T-cell (primary cell): ENCODE results near the gene SNX32. TPM values are rescaled to one million over a fixed set of nuclear protein-coding genes. Genes with fewer than 3 reads are reported as not detected.

Source experiments
- ATAC-seq, 4 experiments: fragments of 200-7000 bp in 3 of 4; fragments of 150-1000 bp in 1 of 4; cut with Tn5 transposase; replicated peaks in 1 of 4; 1 replicate in 3 of 4; 2 replicates in 1 of 4; pipeline ENCODE4 v1.10.0; 2021; ENCODE audit warnings: moderate library complexity in 3 of 4, mild to moderate bottlenecking in 2 of 4, moderate number of reproducible peaks in 1 of 4
- CTCF ChIA-PET, 2 donors: fragments of 300-600 bp; sonication (Branson Sonifier 250); formaldehyde crosslinking; loops; one replicate each; lab custom pipeline; 2022; ENCODE audit warnings: antibody characterized with exemption in 2 of 2; lab: Charles Lee
- POLR2A ChIA-PET, 2 donors: fragments of 300-600 bp; sonication (Branson Sonifier 250); formaldehyde crosslinking; loops; one replicate each; lab custom pipeline; 2022; ENCODE audit warnings: antibody characterized with exemption in 2 of 2; lab: Charles Lee
- DNase-seq, 35 experiments: peaks; one replicate each; pipeline versions ENCODE4 v3.0.0 to v3.0.0-alpha.2; 2013 to 2023
- H3K27ac ChIP-seq: one replicate; pipeline ENCODE4 v1.5.1; 2013; ENCODE audit warnings: low read length
- H3K27me3 ChIP-seq, 2 experiments: replicated peaks in 1 of 2; 1 replicate in 1 of 2; 2 replicates in 1 of 2; pipeline versions ENCODE4 v1.6.1 to v1.7.0; 2013; ENCODE audit warnings: low read length in 1 of 2, mixed read lengths in 1 of 2; ENCODE audit not compliant: control insufficient read depth in 2 of 2, insufficient read depth in 2 of 2; ENCODE audit errors: extremely low read depth in 1 of 2
- H3K36me3 ChIP-seq, 2 donors: 1 replicate in 1 of 2; 2 replicates in 1 of 2; pipeline versions ENCODE4 v1.6.1 to v1.7.0; 2013; ENCODE audit warnings: low read length in 1 of 2; ENCODE audit not compliant: control insufficient read depth in 2 of 2, insufficient read depth in 1 of 2; ENCODE audit errors: extremely low read depth in 1 of 2
- H3K4me1 ChIP-seq, 2 experiments: 1 replicate in 1 of 2; 2 replicates in 1 of 2; pipeline versions ENCODE4 v1.6.1 to v1.7.0; 2013; ENCODE audit warnings: low read length in 2 of 2, mixed read lengths in 1 of 2; ENCODE audit not compliant: insufficient read depth in 2 of 2, control insufficient read depth in 1 of 2; ENCODE audit errors: extremely low read depth in 1 of 2
- H3K4me3 ChIP-seq, 2 donors: 1 replicate in 1 of 2; 2 replicates in 1 of 2; pipeline versions ENCODE4 v1.5.1 to v1.7.0; 2013; ENCODE audit warnings: mild to moderate bottlenecking in 2 of 2, low read length in 1 of 2, moderate library complexity in 1 of 2; ENCODE audit not compliant: control insufficient read depth in 1 of 2; ENCODE audit errors: extremely low read depth in 1 of 2
- H3K9me3 ChIP-seq: 2 replicates; pipeline ENCODE4 v1.7.0; 2013
- H3K27ac Mint-ChIP-seq, 2 donors: one replicate each; pipeline ENCODE4 v1.8.0; 2020 to 2021; ENCODE audit warnings: mild to moderate bottlenecking in 2 of 2, mixed read lengths in 2 of 2
- H3K27me3 Mint-ChIP-seq, 2 donors: one replicate each; pipeline ENCODE4 v1.8.0; 2021 to 2022; ENCODE audit warnings: mixed read lengths in 2 of 2
- H3K36me3 Mint-ChIP-seq: one replicate; pipeline ENCODE4 v1.8.0; 2021; ENCODE audit warnings: mixed read lengths
- H3K4me1 Mint-ChIP-seq, 3 donors: one replicate each; pipeline ENCODE4 v1.8.0; 2020 to 2022; ENCODE audit warnings: mixed read lengths in 3 of 3, mild to moderate bottlenecking in 1 of 3
- H3K4me3 Mint-ChIP-seq, 3 donors: one replicate each; pipeline ENCODE4 v1.8.0; 2020 to 2022; ENCODE audit warnings: mild to moderate bottlenecking in 3 of 3, mixed read lengths in 3 of 3, moderate library complexity in 3 of 3
- H3K9me3 Mint-ChIP-seq, 3 donors: one replicate each; pipeline ENCODE4 v1.8.0; 2020 to 2022; ENCODE audit warnings: mixed read lengths in 3 of 3
- WGBS: methylation state at CpG from one replicate; pipeline ENCODE4 v1.1.5; 2013; ENCODE audit warnings: missing lambda C conversion rate; ENCODE audit not compliant: insufficient coverage; 5-methylcytosine and 5-hydroxymethylcytosine counted together
- total RNA-seq, 35 experiments: library from RNA in 6 of 35; stranded (reverse) in 6 of 35; fragments of 120-200 nt in 1 of 35; gene quantifications; one replicate each; pipeline versions ENCODE4 v1.2.1 to v1.2.4 and lab custom pipeline; 2013 to 2026

The SNX32 gene
- total RNA-seq, 5 donors from 2014 or later (not counting 1 experiment from before 2014, with no cell fraction given), result 0.26 to 1.4 (median 1.2) TPM

DNA sequence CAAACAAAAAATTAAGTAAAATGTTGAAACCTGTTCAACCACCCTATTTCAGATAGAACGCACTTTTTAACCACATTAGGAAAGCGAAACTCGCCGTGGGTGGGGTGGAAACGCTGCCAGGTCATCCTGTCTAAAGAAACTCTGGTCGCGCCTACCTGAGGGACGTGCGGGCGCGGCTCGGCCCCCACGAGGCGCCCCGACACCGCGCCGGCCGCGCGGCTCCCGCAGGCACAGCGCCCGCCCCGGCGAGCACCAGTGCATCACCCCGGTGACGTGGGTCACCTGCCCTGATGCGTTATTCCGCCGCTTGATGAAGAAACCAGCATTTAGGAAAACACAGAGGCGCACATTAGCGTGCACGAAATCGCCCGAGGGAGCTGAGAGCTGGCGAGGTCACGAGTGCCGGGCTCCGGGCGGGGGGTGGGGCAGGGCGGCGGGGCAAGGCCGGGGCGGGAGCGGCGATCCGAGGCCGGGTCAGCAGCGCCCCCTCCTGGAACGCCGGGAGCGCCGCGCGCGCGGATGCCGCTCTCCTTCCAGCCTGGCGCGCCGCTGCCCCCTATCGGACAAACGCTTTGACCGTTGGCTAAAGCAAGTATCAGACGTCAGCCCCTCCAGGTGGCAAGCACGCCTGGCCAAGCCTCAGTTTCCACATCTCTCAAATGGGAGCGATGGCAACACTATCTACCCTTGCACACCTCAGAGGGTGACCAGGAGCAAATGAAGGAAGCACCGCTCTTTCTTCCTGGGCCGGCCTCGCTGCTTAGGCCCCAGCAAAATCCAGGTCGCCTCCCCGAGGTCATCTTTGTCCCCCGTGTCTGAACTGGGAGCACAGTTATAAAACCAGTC lies 15.7 kb upstream of the SNX32 start:
- H3K4me1 Mint-ChIP-seq, result peaks cover 12 to 17% (median 16%) of the 10 kb centered on the region in 3 donors
- Histone ChIP-seq H3K27ac (peak overlapping the region; percentile 51), H3K4me3 (peak overlapping the region; percentile 46 to 71), H3K36me3 (no peaks in the 10 kb centered on the region), H3K27me3 (peaks cover 0 to 8% of the 10 kb centered on the region in 2 experiments), H3K9me3 (no peaks in the 10 kb centered on the region), H3K4me1 (peaks cover 2 to 15% of the 10 kb centered on the region in 2 experiments)
- H3K27me3 Mint-ChIP-seq, result no peaks in the 10 kb centered on the region
- ChIA-PET CTCF (interaction anchor here (0.6 to 3.0 kb wide), 23 partner anchors 9 to 707 kb away, joined by 3 to 20 read pairs (median 5); partner anchors contain the start of genes AP5B1 (in 1 of the 2), FIBP (in 1 of the 2), KAT5 (in 1 of the 2) and RNASEH2C (in 1 of the 2)), POLR2A (no interaction called here)
- peak overlapping the region; percentile 66 to 72 for H3K27ac Mint-ChIP-seq
- peak overlapping the region; percentile 72 to 82 (median 81) for H3K4me3 Mint-ChIP-seq
- no peaks in the 10 kb centered on the region for H3K9me3 Mint-ChIP-seq
- DNase-seq (peak; percentile 68 to 97 (median 89)), ATAC-seq (peak; percentile 93 to 99 (median 96))
- H3K36me3 Mint-ChIP-seq, result no peaks in the 10 kb centered on the region
- 4% methylated on average over 70 of the region's 74 CpGs for WGBS

GRCh38 chr11:65821107-65821506 lies 12.7 kb upstream of the SNX32 start:
- Mint-ChIP-seq H3K4me3 (no peak overlapping the region), H3K4me1 (peaks cover 12 to 17% (median 16%) of the 10 kb centered on the region in 3 donors)
- CTCF ChIA-PET, result no interaction called here

DNA sequence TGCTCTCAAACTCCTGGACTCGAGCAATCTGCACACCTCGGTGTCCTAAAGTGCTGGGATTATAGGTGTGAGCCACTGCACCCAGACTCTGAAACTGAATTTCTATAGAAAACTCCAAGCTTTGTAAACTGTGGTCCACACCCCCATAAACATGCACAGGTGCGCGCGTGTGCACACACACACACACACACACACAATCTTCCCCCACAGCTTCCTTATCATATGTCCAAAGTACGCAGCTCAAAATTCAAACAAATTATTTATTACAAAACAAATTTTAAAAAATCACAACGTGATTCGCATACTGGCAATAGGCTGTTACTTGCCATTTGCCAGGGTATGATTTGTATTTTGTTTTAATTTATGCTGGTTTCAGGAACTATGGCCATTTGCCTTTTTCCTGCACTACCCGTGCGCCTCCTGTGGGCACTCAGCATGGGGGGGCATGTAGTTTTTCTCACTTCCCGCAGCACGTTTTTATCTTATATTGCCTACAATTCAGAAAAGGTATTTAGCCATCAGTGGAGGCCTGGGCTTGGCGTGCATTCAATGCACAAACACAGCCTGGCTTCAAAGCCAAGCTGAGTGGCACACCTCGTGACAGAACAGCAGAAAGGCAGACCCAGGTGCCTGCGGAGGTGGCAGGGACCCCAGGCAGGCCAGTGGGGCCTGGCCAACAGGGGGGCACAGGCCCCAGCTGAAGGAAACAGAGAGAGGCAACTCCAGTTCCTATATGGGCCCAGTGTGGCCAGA lies 10.8 kb upstream of the SNX32 start:
- Histone ChIP-seq H3K27me3 (peaks cover 0 to 9% of the 10 kb centered on the region in 2 experiments), H3K4me3 (no peak overlapping the region), H3K36me3 (no peaks in the 10 kb centered on the region), H3K4me1 (peaks cover 0 to 4% of the 10 kb centered on the region in 2 experiments), H3K9me3 (no peaks in the 10 kb centered on the region), H3K27ac (no peak overlapping the region)
- ATAC-seq, result no peak
- H3K9me3 Mint-ChIP-seq, result no peaks in the 10 kb centered on the region
- H3K36me3 Mint-ChIP-seq, result no peaks in the 10 kb centered on the region
- H3K4me3 Mint-ChIP-seq, result no peak overlapping the region
- DNase-seq, result no peak
- H3K27ac Mint-ChIP-seq, result no peak overlapping the region
- POLR2A ChIA-PET, result interaction anchor here in 1 of 2 donors (0.7 kb wide), 1 partner anchor 564 kb away, joined by 4 read pairs; no protein-coding TSS in a partner anchor
- 69% methylated on average over 8 of the region's 15 CpGs for WGBS
- CTCF ChIA-PET, result interaction anchor here (0.5 to 1.0 kb wide), 3 partner anchors 63 to 297 kb away, joined by 3 to 4 read pairs (median 3); no protein-coding TSS in a partner anchor
- peaks cover 0 to 3% (median 3%) of the 10 kb centered on the region in 3 donors for H3K4me1 Mint-ChIP-seq
- no peaks in the 10 kb centered on the region for H3K27me3 Mint-ChIP-seq

More at GRCh38 chr11:65821107-65821506, 12.7 kb upstream of the SNX32 start:
- no peaks in the 10 kb centered on the region for H3K27me3 Mint-ChIP-seq
- H3K9me3 ChIP-seq, result no peaks in the 10 kb centered on the region
- H3K4me1 ChIP-seq, result peaks cover 2 to 15% of the 10 kb centered on the region in 2 experiments
- ATAC-seq (no peak), DNase-seq (no peak)
- H3K36me3 Mint-ChIP-seq, result no peaks in the 10 kb centered on the region
- POLR2A ChIA-PET, result no interaction called here
- H3K36me3 ChIP-seq, result no peaks in the 10 kb centered on the region
- peaks cover 0 to 9% of the 10 kb centered on the region in 2 experiments for H3K27me3 ChIP-seq
- no peak overlapping the region for H3K27ac ChIP-seq
- no peak overlapping the region for H3K4me3 ChIP-seq
- WGBS, result 82% methylated on average over 8 of the region's 8 CpGs
- H3K27ac Mint-ChIP-seq, result no peak overlapping the region
- H3K9me3 Mint-ChIP-seq, result no peaks in the 10 kb centered on the region

GRCh38 chr11:65826984-65827735 lies 6.6 kb upstream of the SNX32 start:
- H3K27me3 Mint-ChIP-seq, result no peaks in the 10 kb centered on the region
- H3K9me3 Mint-ChIP-seq, result no peaks in the 10 kb centered on the region
- H3K4me3 ChIP-seq, result no peak overlapping the region
- H3K36me3 ChIP-seq, result no peaks in the 10 kb centered on the region
- ATAC-seq (no peak), DNase-seq (no peak)
- H3K4me1 ChIP-seq, result no peaks in the 10 kb centered on the region
- CTCF ChIA-PET, result interaction anchor here (0.6 to 1.1 kb wide), 4 partner anchors 10 to 61 kb away, joined by 3 read pairs; partner anchors contain the start of gene FIBP (in 1 of the 2)
- 92% methylated on average over 2 of the region's 8 CpGs for WGBS
- POLR2A ChIA-PET, result interaction anchor here (0.5 to 0.7 kb wide), 2 partner anchors 44 to 454 kb away, joined by 3 read pairs; no protein-coding TSS in a partner anchor
- peaks cover 0 to 5% of the 10 kb centered on the region in 2 experiments for H3K27me3 ChIP-seq
- no peak overlapping the region for H3K27ac ChIP-seq
- no peaks in the 10 kb centered on the region for H3K36me3 Mint-ChIP-seq
- H3K9me3 ChIP-seq, result no peaks in the 10 kb centered on the region
- H3K4me3 Mint-ChIP-seq, result no peak overlapping the region
- no peak overlapping the region for H3K27ac Mint-ChIP-seq
- H3K4me1 Mint-ChIP-seq, result peaks cover 2 to 8% (median 3%) of the 10 kb centered on the region in 3 donors

DNA sequence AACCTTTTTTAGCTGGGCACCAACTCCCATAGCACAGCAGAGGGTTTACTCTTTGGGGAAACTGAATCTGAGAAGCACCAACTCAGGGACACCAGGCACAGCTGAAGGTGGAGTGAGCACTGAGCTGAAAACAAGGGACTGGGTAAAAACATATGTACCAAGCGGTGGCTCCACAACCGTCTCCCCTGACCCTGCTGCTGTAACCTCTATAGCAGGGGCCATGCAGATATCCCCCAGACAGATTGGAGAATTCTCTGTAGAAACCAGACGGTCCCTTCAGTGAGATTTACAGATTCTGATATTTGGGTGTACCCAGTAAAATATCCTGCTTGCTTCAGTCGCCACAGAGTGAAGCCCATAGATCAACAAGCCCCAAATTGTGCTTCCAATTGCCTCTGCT lies 4.3 kb upstream of the SNX32 start:
- POLR2A ChIA-PET, result interaction anchor here (0.7 kb wide), 2 partner anchors 17 to 568 kb away, joined by 3 to 9 read pairs; no protein-coding TSS in a partner anchor

More for the DNA sequence above, 4.3 kb upstream of the SNX32 start:
- Mint-ChIP-seq H3K36me3 (no peaks in the 10 kb centered on the region), H3K4me1 (peaks cover 8 to 16% (median 9%) of the 10 kb centered on the region in 3 donors), H3K4me3 (no peak overlapping the region), H3K9me3 (no peaks in the 10 kb centered on the region), H3K27me3 (no peaks in the 10 kb centered on the region), H3K27ac (no peak overlapping the region)
- CTCF ChIA-PET, result interaction anchor here in 1 of 2 donors (0.5 to 0.6 kb wide), 2 partner anchors 19 to 55 kb away, joined by 3 to 4 read pairs; no protein-coding TSS in a partner anchor
- H3K4me3 ChIP-seq, result no peak overlapping the region
- peaks cover 5 to 20% of the 10 kb centered on the region in 2 experiments for H3K4me1 ChIP-seq
- DNase-seq (no peak), ATAC-seq (no peak)
- no peaks in the 10 kb centered on the region for H3K9me3 ChIP-seq
- H3K27me3 ChIP-seq, result no peaks in the 10 kb centered on the region
- WGBS, result 79% methylated on average over 2 of the region's 4 CpGs
- no peak overlapping the region for H3K27ac ChIP-seq
- no peaks in the 10 kb centered on the region for H3K36me3 ChIP-seq
